Left lobe of liver (tissue), 2 donors: Measurements from ENCODE around the gene ARMC6. TPM values are rescaled to one million over a fixed set of nuclear protein-coding genes. Genes with fewer than 3 reads are reported as not detected.
"Not testable (repeated sequence)": the region's sequence is repeated elsewhere in the genome, so short reads cannot be mapped to it uniquely, and the experiment has no call there.

Experiments used
- ATAC-seq: fragments of 200-7000 bp; cut with Tn5 transposase; one replicate; pipeline ENCODE4 v1.9.1; 2020; ENCODE audit warnings: mild to moderate bottlenecking, moderate library complexity
- DNase-seq: peaks from one replicate; pipeline ENCODE4 v3.0.0-alpha.2; 2020; ENCODE audit warnings: low spot score
- total RNA-seq: library from RNA; stranded (reverse); gene quantifications from one replicate; pipeline ENCODE4 v1.2.1, GENCODE V29; 2021
- donor health status: DM: no; HTN: no; CAD: no; lungs with moderate emphysema.
- donor health status: DM: no; HTN: yes; CAD: no.

ARMC6 gene
- total RNA-seq, 1 donor from 2014 or later = 50.9 TPM

- DNase-seq (no peak), ATAC-seq (no peak)
Observed at GRCh38 chr19:19103167-19103566, 69.8 kb downstream of the ARMC6 start.

GRCh38 chr19:19105365-19106055 is 72.1 kb downstream of the ARMC6 start:
- DNase-seq = no peak
- no peak for ATAC-seq

DNA sequence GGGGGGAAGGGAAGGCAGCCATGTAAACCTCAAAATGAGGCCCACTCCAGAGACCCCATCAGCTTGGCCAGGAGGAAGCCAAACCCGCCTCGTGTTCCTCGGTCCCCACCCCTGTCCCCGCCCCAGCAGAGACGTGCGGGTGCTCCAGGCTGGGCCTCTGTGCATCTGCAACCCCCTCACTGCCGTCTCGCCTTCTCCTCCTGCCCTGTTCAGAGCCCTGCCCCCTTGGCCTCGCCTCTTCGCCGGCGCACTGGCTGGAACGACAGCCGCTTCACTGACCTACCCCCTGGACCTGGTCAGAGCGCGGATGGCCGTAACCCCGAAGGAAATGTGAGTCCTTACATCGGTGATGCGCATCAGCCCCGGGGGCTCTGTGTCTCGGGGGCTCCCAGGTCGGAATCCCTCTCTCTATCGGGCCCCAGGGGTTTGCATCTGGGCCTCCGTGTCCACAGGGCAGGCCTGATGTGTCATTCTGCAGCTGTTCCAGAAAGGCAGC is 72.7 kb downstream of the ARMC6 start:
- ATAC-seq (no peak), DNase-seq (no peak)

GRCh38 chr19:19106938-19107337 is 73.5 kb downstream of the ARMC6 start:
- not testable (repeated sequence) for DNase-seq, ATAC-seq

GRCh38 chr19:19107654-19108053 is 74.3 kb downstream of the ARMC6 start:
- DNase-seq (no peak), ATAC-seq (no peak)

Other genes with a start within 250 kb of the ARMC6 start
- gene COMP, start 242.3 kb upstream of the ARMC6 start, total RNA-seq = not detected
- 43.5 TPM for gene UPF1, start 201.6 kb upstream of the ARMC6 start, total RNA-seq
- gene CERS1, start 137.4 kb upstream of the ARMC6 start, total RNA-seq = 0.08 TPM
- gene COPE, start 114.2 kb upstream of the ARMC6 start, total RNA-seq = 113 TPM
- 18.9 TPM for gene DDX49, start 113.9 kb upstream of the ARMC6 start, total RNA-seq
- gene HOMER3, start 92.4 kb upstream of the ARMC6 start, total RNA-seq = 2.8 TPM
- 35.4 TPM for gene SUGP2, start 86 bp upstream of the ARMC6 start, total RNA-seq
- 77.8 TPM for gene SLC25A42, start 30.4 kb downstream of the ARMC6 start, total RNA-seq
- 24.9 TPM for gene TMEM161A, start 104.9 kb downstream of the ARMC6 start, total RNA-seq
- gene MEF2B, start 136.7 kb downstream of the ARMC6 start, total RNA-seq = 2.8 TPM
- gene BORCS8, start 158.5 kb downstream of the ARMC6 start, total RNA-seq = 13.3 TPM
- 20.8 TPM for gene RFXANK, start 158.7 kb downstream of the ARMC6 start, total RNA-seq
- 3.5 TPM for gene NR2C2AP, start 169.8 kb downstream of the ARMC6 start, total RNA-seq
- gene NCAN, start 178.4 kb downstream of the ARMC6 start, total RNA-seq = 0.20 TPM
- 73.3 TPM for gene TM6SF2, start 239.7 kb downstream of the ARMC6 start, total RNA-seq